Esophagus muscularis mucosa (tissue), 4 donors: ENCODE measurements around the gene LRSAM1.

Experiments
- CTCF ChIP-seq, 3 experiments: fragments of 200-600 bp in 2 of 3; fragments of 450-650 bp in 1 of 3; sonication (generic) in 2 of 3; IDR thresholded peaks; one replicate each; pipeline ENCODE4 v1.5.1; 2017 to 2019; ENCODE audit warnings: antibody characterized with exemption in 3 of 3, mild to moderate bottlenecking in 2 of 3, moderate library complexity in 1 of 3
- EP300 ChIP-seq: sonication (generic); formaldehyde crosslinking; IDR thresholded peaks from one replicate; pipeline ENCODE4 v1.6.1; 2017; ENCODE audit warnings: antibody characterized with exemption
- POLR2A ChIP-seq: fragments of 450-650 bp; IDR thresholded peaks from one replicate; pipeline ENCODE4 v1.6.1; 2017; ENCODE audit warnings: antibody characterized with exemption, moderate library complexity, mild to moderate bottlenecking, low read depth
- POLR2AphosphoS5 ChIP-seq, 2 donors: sonication (generic); formaldehyde crosslinking; IDR thresholded peaks; one replicate each; pipeline ENCODE4 v1.6.1; 2017; ENCODE audit warnings: antibody characterized with exemption in 2 of 2

GRCh38 chr9:127530206-127530941 lies 79.1 kb downstream of the LRSAM1 start:
- TF ChIP-seq CTCF (IDR thresholded peaks at IDR 0.05) (no peak), POLR2A (no peak), POLR2AphosphoS5 (IDR thresholded peaks at IDR 0.05) (no peak), EP300 (no peak)
